GM21381 (cell line): ENCODE results near the gene CPNE2.

Experiments used
- ATAC-seq: cut with Tn5 transposase; IDR thresholded peaks from one replicate; pipeline ENCODE4 v1.9.1; 2021; ENCODE audit warnings: mild to moderate bottlenecking, moderate library complexity; ENCODE audit not compliant: unreplicated experiment

CPNE2 gene

DNA sequence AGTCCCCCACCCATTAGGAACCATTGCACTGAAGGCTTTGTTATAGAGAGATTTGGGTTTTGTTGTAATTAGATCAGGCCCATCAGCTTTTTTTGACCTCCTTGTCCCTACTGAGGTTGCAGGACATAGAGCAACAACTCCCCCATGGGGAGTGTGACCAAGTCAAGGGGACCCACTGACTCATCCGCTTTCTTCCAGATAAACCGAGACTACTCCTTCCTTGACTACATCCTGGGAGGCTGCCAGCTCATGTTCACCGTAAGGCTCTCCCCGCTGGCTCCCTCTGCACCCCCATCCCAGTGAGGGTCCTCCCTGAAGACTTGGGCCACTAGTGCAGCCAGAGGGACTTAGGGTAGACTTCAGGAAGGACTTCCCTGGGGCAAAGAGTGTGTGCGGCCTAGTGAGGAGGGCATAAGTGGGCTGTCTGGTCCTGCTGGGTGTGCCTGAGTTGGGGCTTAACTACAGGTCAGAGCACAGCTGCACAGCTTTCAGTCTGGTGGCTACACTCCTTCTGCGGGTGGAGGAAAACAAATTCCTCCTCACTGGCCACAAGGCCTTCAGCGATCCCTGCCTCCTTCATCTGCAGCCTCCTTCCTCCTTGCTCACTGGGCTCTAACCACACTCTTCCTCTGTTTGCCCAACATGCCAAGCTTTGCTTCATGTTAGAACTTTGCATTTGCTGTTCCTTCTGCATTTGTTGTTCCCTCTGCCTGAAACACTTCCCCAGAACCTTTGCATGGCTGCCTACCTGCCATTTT lies 31.0 kb downstream of the CPNE2 start:
- ATAC-seq, result no peak

GRCh38 chr16:57123974-57124674 lies 31.7 kb downstream of the CPNE2 start:
- no peak for ATAC-seq

GRCh38 chr16:57125376-57125775 lies 33.0 kb downstream of the CPNE2 start:
- no peak for ATAC-seq

DNA sequence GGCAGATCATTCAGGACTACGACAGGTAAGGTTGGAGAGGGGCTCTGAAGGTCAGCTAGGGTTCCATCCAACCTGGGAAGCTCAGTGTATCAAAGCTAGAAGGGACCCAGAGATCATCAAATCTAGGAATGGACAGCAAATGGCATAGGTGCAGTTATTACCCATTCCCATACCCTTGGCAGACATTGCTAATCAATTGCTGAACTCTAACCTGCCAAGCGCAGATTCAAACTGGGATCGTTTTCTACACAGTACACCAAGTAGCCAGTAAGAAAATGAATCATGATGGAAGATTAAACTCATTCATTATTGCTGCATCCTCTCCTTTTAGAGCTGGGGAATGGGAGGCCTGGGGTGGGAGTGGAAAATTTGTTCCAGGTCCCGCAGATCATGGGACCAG lies 33.6 kb downstream of the CPNE2 start:
- ATAC-seq, result no peak

DNA sequence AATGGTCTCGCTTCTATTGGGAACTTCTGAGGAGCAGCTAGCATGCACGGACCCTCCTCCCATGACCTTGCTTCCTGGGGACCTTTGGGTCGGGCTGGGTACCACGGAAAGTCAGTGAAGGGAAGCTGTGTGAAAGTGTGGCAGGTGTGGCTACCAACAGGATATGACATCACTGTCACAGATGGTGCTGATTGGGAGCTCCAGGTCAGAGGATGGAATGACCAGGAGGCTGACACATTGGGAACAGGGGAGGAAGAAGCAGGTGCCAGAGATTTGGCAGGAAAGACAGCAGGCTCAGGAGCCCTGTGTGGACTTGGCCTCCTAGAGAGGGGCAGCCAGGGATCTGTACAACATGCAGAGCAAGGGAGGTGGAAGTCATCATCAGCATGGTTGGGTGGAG lies 34.0 kb downstream of the CPNE2 start:
- ATAC-seq, result no peak

GRCh38 chr16:57127037-57127763 lies 34.8 kb downstream of the CPNE2 start:
- no peak for ATAC-seq

- no peak for ATAC-seq
Observed at GRCh38 chr16:57127836-57128235, 35.5 kb downstream of the CPNE2 start.

GRCh38 chr16:57128771-57129389 lies 36.5 kb downstream of the CPNE2 start:
- no peak for ATAC-seq

DNA sequence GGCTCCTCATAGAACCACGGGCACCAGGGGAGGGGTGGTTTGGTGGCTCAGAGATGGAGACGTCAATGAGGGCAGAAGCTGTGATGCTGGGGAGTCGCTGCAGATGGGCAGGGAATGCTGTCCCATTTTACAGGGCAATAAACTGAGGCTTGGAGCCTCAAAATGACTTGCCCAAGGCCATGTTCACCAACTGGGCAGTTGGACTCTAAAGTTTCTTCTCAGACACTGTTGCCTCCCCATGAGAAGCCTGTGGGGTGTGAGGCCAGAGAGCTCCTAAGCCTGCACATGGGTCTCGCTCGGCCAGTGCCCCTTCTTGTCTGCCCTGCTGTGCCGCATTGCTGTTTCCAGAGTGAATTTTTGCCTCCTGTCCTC lies 38.6 kb downstream of the CPNE2 start:
- no peak for ATAC-seq

DNA sequence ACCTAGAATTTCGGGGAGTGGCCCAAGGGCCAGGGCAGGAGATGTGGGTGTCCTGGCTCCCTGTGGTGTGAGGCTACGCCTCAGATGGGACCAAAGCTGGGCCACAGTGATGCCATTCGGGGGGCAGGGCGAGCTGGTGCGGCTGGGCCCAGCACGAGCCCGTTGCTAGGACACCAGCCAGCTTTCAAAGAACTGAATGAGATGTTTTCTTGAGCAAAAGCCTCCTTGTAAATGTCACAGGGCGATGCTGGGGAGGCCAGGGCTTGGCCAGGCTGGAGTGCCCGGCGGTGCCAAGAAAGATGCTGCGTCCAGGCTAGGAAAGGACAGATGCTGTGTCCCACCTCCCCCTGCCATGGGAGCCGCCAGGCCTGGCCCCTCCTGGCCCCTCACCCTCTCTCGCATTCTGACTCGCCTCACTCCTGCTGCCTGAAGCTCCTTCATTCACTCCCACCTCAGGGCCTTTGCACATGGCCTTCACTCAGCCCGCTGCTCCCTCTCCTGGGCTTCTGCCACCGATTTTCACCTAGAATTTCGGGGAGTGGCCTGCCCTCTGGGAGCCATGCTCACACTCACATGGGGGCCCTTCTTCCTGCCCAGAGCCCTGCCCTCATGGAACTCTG lies 39.1 kb downstream of the CPNE2 start:
- no peak for ATAC-seq

DNA sequence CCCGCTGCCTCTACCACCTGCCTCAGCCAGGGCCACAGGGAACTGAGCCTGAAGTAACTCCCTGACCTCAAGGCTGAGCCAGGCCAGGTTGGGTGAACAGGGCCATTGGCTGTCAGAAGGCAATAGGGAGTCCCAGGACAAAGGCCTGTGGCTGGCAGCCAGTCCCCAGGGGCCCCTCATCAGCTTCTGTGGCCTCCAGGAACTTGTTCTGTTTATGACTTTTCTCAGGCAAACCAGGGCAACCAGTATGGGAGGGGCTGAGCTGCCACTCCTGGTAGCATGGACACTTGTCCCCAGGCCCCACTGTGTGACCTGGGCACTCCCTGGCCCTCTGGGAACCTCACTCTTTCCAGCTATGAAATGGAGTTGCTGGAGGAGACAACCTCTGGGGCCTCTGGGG lies 40.1 kb downstream of the CPNE2 start:
- no peak for ATAC-seq

- ATAC-seq, result no peak
Observed at GRCh38 chr16:57133031-57133430, 40.6 kb downstream of the CPNE2 start.

DNA sequence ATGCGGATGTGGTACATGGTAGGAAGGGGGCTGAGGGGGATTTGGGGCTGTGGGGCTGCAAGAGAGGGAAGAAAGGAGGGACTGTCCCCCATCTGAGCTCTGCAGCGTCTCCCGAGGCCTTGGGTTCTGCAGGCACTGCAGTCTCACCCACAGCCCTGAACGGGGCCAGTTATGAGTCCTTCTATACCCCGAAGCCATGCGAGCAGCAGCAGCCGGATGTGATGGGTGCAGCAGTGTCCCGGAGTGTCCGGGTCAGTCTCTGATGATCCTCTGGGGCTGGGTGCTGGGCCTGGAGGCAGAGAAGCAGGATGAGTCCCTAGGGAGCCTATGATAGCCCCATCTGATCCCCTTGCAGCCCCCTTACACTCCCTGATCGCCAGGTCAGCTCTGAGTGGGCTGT lies 41.5 kb downstream of the CPNE2 start:
- no peak for ATAC-seq

DNA sequence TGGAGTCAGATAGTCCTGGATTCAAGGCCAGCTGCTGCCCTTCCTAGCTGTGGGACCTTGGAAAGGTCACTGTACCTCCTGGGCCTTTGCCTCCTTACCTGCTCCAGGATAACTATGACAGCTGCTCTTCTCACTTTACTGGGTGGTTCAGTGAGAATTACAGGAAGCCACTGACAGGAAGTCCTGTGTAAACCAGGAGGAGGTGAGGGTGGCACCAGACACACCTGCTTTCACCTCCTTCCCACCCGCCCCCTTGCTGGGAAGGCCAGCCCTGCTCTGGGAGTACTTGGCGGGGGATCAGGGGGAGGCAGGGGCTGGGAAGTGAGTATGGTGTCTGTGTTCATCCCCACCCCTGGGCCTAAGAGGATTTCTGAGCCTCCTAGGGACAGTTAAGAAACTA lies 42.6 kb downstream of the CPNE2 start:
- no peak for ATAC-seq

DNA sequence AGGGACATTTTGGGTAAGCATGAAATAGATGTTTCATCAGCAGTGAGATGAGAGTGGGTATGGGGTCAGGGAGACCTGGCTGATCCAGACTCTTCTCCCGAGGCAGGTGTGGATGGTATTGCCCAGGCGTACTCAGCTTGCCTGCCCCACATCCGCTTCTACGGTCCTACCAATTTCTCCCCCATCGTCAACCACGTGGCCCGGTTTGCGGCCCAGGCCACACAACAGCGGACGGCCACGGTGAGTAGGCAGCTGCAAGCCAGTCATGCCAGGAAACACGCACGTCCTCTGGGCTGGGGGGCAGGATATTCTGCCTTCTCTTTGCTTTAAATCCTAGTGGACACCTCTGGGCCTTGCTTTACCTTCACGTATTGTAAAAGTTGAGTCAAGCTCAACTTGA lies 44.7 kb downstream of the CPNE2 start:
- ATAC-seq, result no peak

DNA sequence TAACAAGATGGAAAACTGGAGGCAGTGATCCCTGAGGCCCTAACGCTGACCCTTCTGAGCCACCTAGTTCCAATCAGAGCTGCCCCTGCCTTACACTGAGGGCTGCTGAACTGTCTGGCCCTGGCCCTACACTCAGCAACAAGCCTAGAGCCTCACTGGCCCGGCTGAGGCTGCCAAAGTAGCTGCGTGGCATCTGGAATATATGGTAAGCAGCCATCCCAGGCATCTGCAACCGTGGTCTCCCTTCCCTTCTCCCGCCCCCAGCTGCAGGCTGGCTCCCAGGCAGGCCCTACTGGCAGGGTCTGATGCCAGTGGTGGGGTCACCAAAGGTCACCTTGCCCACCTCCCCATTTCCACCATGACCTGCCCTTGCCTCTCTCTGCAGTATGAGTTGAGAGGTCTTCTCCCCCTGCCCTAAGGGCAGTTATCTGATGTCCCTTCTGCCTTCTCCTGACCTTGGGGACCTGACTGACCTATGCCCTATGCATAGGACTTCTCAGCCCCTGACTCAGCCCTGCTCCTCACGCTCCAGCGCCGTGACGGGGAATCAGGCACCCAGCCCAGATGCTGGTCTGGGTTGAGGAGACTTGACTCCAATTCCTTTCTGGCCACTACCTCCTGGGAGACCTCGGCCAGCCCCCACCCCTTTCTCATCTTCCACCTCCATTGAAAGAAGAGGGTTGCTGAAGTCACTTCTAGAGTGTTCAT lies 45.3 kb downstream of the CPNE2 start:
- ATAC-seq, result no peak

DNA sequence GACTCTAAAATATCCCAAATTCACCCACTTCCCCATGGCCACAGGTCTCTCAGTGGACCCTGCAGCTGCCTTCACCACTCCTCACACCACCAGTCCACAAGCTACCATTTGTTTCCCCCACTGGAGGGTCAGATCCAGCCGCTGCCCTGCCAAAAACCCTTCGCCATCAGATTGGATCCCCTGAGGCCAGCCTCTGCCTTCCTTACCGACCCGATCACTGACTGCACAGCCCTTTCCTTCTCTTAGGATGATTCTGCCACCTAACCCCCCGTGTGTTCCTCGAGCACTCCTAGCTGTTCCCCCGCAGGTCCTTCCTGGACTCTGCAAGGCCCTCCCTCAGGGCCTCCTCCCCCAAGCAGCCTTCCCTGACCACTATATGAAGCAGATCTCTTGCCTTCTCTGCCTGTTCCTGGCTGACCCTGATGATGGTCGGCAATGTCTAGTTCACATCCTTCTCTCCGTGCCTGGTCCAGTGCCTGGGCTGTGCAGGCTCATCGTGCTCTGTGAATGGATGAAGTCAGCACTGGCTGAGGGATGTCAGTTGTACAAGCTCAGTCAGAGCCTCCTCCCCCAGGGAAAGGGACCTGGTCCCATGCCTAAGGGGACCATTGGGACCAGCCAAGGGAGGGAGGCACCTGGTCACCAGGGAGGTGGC lies 46.0 kb downstream of the CPNE2 start:
- ATAC-seq, result no peak

- no peak for ATAC-seq
Observed at GRCh38 chr16:57140931-57141668, 48.7 kb downstream of the CPNE2 start.
